Esophagus squamous epithelium (tissue), 4 donors: ENCODE data around the gene CHMP2A.

ENCODE experiments used
- CTCF ChIP-seq, 6 experiments: fragments of 450-650 bp in 4 of 6; fragments of 200-600 bp in 2 of 6; sonication (generic) in 2 of 6; IDR thresholded peaks; one replicate each; pipeline ENCODE4 v1.5.1; 2016 to 2019; ENCODE audit warnings: antibody characterized with exemption in 6 of 6, mild to moderate bottlenecking in 4 of 6, moderate library complexity in 4 of 6
- POLR2A ChIP-seq, 4 donors: fragments of 450-650 bp; IDR thresholded peaks; one replicate each; pipeline ENCODE4 v1.6.1; 2017; ENCODE audit warnings: antibody characterized with exemption in 4 of 4, mild to moderate bottlenecking in 4 of 4, moderate library complexity in 3 of 4

DNA sequence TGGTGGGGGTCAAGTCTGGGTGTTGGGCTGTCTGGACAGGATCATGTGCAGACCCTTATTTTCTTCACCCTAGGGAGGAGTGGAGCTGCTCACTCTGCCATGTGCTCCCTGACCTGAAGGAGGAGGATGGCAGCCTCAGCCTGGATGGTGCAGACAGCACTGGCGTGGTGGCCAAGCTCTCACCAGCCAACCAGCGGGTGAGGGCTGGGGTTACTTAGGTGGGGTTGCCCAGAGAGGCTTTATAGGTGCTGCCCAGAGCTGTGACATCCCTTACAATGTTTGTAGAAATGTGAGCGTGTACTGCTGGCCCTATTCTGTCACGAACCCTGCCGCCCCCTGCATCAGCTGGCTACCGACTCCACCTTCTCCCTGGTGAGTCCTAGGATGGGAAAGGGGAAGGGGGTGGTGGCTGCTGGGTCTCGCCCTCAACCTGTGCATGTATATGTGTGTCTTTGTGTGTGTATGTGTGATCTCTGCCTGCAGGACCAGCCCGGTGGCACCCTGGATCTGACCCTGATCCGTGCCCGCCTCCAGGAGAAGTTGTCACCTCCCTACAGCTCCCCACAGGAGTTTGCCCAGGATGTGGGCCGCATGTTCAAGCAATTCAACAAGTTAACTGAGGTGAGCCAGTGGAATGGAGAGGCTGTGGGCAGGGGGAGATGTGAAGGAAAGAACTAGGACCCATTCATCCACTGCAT is 5.1 kb downstream of the CHMP2A start:
- TF ChIP-seq CTCF (IDR thresholded peaks at IDR 0.05) (no peak), POLR2A (IDR thresholded peaks at IDR 0.05) (no peak)
